Tibial artery (tissue), 4 donors: ENCODE results near the gene CNTRL.
"Not testable (repeated sequence)": the region's sequence is repeated elsewhere in the genome, so short reads cannot be mapped to it uniquely, and the experiment has no call there.

Source experiments
- DNase-seq, 2 donors: peaks; one replicate each; pipeline ENCODE4 v3.0.0-alpha.2; 2019
- H3K27ac ChIP-seq, 2 donors: fragments of 200-600 bp; sonication (generic) in 1 of 2; 1 replicate in 1 of 2; 2 replicates in 1 of 2; pipeline ENCODE4 v1.5.1; 2018 to 2019; ENCODE audit warnings: mild to moderate bottlenecking in 1 of 2
- H3K27me3 ChIP-seq, 2 donors: fragments of 200-600 bp; sonication (generic) in 1 of 2; one replicate each; pipeline versions ENCODE4 v1.5.1 to v1.6.0; 2016 to 2019
- H3K36me3 ChIP-seq, 3 donors: fragments of 200-600 bp; sonication (generic) in 2 of 3; one replicate each; pipeline ENCODE4 v1.5.1; 2016 to 2019; ENCODE audit warnings: mild to moderate bottlenecking in 2 of 3
- H3K4me1 ChIP-seq, 4 donors: fragments of 200-600 bp; sonication (generic) in 2 of 4; 1 replicate in 3 of 4; 2 replicates in 1 of 4; pipeline ENCODE4 v1.5.1; 2016 to 2019
- H3K4me3 ChIP-seq, 2 donors: fragments of 200-600 bp; sonication (generic) in 1 of 2; 1 replicate in 1 of 2; 2 replicates in 1 of 2; pipeline ENCODE4 v1.5.1; 2018 to 2019; ENCODE audit warnings: mild to moderate bottlenecking in 2 of 2
- H3K9me3 ChIP-seq, 3 donors: fragments of 200-600 bp; sonication (generic) in 1 of 3; one replicate each; pipeline ENCODE4 v1.5.1; 2016 to 2019
- intact Hi-C: fragments of 100-400 bp; cut with DNase I; formaldehyde crosslinking; loops from one replicate; pipeline ENCODE4 v1.15.0; 2023; ENCODE audit warnings: low total_unique reads
- TF ChIP-seq, protein P1 (sequence below), 2 experiments: fragments of 200-600 bp in 1 of 2; fragments of 450-650 bp in 1 of 2; IDR thresholded peaks; one replicate each; pipeline ENCODE4 v1.5.1; 2017 to 2019; ENCODE audit warnings: antibody characterized with exemption in 2 of 2, mild to moderate bottlenecking in 1 of 2, moderate library complexity in 1 of 2

The CNTRL gene, protein sequence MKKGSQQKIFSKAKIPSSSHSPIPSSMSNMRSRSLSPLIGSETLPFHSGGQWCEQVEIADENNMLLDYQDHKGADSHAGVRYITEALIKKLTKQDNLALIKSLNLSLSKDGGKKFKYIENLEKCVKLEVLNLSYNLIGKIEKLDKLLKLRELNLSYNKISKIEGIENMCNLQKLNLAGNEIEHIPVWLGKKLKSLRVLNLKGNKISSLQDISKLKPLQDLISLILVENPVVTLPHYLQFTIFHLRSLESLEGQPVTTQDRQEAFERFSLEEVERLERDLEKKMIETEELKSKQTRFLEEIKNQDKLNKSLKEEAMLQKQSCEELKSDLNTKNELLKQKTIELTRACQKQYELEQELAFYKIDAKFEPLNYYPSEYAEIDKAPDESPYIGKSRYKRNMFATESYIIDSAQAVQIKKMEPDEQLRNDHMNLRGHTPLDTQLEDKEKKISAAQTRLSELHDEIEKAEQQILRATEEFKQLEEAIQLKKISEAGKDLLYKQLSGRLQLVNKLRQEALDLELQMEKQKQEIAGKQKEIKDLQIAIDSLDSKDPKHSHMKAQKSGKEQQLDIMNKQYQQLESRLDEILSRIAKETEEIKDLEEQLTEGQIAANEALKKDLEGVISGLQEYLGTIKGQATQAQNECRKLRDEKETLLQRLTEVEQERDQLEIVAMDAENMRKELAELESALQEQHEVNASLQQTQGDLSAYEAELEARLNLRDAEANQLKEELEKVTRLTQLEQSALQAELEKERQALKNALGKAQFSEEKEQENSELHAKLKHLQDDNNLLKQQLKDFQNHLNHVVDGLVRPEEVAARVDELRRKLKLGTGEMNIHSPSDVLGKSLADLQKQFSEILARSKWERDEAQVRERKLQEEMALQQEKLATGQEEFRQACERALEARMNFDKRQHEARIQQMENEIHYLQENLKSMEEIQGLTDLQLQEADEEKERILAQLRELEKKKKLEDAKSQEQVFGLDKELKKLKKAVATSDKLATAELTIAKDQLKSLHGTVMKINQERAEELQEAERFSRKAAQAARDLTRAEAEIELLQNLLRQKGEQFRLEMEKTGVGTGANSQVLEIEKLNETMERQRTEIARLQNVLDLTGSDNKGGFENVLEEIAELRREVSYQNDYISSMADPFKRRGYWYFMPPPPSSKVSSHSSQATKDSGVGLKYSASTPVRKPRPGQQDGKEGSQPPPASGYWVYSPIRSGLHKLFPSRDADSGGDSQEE (N-terminal part only)

DNA sequence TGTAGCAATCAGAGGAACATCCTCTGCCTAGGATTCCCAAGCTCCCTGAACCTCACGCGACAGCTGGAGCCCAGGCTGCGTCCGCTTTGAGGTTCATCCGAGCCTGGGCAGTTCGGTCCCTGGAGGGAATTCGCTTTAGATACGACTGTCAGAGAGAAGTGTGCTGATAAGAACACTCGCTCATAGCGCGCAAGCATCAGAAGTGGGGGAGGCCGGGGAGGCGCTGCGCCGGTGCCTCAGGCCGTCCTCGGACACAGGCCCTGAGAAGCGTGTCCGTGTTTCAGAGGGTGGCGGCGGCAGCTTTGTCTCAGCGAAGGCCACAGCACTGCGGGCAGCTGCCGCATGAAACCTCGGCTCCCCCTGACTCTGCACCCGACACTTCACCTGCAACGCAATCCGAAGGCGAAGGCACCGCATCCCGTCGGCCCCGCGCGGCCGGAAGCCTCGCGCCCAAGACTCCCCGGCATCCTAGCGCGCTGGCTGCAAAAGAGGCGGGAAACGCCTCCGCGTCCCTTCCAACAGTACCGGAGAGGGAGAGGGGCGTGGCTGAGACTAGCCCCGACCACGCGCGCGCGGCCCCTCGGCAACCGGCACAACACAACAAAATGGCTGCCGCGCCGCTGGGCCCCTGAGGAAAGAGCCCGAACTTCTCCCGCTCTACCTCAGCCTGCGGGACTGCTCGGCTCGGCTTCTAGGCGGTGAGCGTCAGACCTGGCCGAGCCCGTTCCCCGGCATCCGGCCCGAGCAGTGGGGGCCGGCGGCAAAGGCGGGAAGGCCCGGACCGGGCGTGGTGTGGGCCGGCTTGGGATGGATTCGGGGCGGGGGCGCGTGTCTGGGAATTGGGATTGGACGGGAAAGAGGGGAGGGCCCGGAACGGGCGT is at the start of gene CNTRL:
Gene CNTRL (plus strand): TSS at position 586 of the 881 bp plus-strand sequence. CDS start 13,372 bp downstream, outside the sequence.
- Histone ChIP-seq H3K27me3 (no peaks in the 10 kb centered on the region), H3K36me3 (no peaks in the 10 kb centered on the region), H3K9me3 (no peaks in the 10 kb centered on the region), H3K4me3 (peak within 1 kb of the TSS; percentile 74 to 88), H3K4me1 (peaks cover 0 to 30% (median 21%) of the 10 kb centered on the region in 4 donors), H3K27ac (peak within 1 kb of the TSS; percentile 91 to 95)
- peak; percentile 95 to 96 for DNase-seq
- TF ChIP-seq, protein P1, sequence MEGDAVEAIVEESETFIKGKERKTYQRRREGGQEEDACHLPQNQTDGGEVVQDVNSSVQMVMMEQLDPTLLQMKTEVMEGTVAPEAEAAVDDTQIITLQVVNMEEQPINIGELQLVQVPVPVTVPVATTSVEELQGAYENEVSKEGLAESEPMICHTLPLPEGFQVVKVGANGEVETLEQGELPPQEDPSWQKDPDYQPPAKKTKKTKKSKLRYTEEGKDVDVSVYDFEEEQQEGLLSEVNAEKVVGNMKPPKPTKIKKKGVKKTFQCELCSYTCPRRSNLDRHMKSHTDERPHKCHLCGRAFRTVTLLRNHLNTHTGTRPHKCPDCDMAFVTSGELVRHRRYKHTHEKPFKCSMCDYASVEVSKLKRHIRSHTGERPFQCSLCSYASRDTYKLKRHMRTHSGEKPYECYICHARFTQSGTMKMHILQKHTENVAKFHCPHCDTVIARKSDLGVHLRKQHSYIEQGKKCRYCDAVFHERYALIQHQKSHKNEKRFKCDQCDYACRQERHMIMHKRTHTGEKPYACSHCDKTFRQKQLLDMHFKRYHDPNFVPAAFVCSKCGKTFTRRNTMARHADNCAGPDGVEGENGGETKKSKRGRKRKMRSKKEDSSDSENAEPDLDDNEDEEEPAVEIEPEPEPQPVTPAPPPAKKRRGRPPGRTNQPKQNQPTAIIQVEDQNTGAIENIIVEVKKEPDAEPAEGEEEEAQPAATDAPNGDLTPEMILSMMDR (IDR thresholded peaks at IDR 0.05), result no peak
- intact Hi-C loops, result loop anchor here (2.0 to 10.0 kb wide), 2 partner anchors 46 to 210 kb away; no protein-coding TSS in a partner anchor

DNA sequence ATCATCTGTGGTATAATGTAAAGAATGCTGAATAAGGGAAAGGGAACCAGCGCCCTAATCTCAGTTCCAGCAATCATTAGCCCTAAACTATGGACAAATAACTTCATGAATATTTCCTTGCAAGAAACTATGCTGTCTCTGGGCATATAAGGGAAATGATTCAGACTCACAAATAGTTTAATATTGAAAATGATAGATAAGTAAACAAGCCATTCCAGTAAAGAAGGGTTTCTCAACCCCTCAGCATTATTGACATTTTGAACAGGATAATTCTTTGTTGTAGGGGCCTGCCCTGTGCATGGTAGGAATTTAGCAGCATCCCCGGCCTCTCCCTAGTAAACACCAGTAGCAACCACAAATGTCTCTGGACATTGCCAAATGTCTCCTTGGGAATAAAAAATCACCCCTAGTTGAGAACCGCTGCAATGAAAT is 48.5 kb upstream of the CNTRL start:
- H3K27ac ChIP-seq, result no peak overlapping the region
- no peaks in the 10 kb centered on the region for H3K4me1 ChIP-seq
- TF ChIP-seq, protein P1 (IDR thresholded peaks at IDR 0.05), result no peak
- no peaks in the 10 kb centered on the region for H3K9me3 ChIP-seq
- peaks cover 4 to 16% (median 5%) of the 10 kb centered on the region in 3 donors for H3K36me3 ChIP-seq
- DNase-seq, result no peak
- intact Hi-C loops, result no loop called here
- H3K27me3 ChIP-seq, result no peaks in the 10 kb centered on the region
- no peak overlapping the region for H3K4me3 ChIP-seq

DNA sequence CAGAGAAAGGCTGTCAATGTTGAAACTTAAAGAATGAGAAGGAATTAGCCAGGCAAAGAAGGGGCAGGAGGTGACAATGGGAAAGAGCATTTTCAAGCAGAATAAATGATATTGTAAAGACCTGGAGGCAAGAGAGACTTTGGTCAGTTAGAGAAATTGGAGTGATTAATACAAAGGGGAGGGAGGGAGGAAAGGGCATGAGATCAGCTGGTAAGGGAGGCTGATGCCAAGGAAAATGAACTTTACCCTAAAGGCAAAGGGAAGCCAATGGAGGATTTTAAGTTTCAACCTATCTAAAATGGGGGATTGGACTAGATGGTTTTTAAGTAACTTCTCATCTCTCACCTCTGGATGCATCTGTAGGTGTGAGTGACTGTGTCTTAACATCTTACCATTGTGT is 48.0 kb upstream of the CNTRL start:
- DNase-seq, result no peak
- no peak overlapping the region for H3K27ac ChIP-seq
- intact Hi-C loops, result no loop called here
- no peaks in the 10 kb centered on the region for H3K4me1 ChIP-seq
- no peaks in the 10 kb centered on the region for H3K9me3 ChIP-seq
- peaks cover 4 to 18% (median 5%) of the 10 kb centered on the region in 3 donors for H3K36me3 ChIP-seq
- TF ChIP-seq, protein P1 (IDR thresholded peaks at IDR 0.05), result no peak
- no peaks in the 10 kb centered on the region for H3K27me3 ChIP-seq
- H3K4me3 ChIP-seq, result no peak overlapping the region

DNA sequence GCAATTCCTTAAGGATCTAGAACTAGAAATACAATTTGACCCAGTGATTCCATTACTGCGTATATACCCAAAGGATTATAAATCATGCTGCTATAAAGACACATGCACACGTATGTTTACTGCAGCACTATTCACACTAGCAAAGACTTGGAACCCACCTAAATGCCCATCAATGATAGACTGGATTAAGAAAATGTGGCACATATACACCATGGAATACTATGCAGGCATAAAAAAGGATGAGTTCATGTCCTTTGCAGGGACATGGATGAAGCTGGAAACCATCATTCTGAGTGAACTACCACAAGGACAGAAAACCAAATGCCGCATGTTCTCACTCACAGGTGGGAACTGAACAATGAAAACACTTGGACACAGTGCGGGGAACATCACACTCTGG is 46.5 kb upstream of the CNTRL start:
- intact Hi-C loops, H3K9me3 ChIP-seq, DNase-seq, H3K4me1 ChIP-seq, H3K27me3 ChIP-seq, H3K4me3 ChIP-seq, H3K27ac ChIP-seq: not testable (repeated sequence)
- peaks cover 4 to 21% (median 5%) of the 10 kb centered on the region in 3 donors for H3K36me3 ChIP-seq

DNA sequence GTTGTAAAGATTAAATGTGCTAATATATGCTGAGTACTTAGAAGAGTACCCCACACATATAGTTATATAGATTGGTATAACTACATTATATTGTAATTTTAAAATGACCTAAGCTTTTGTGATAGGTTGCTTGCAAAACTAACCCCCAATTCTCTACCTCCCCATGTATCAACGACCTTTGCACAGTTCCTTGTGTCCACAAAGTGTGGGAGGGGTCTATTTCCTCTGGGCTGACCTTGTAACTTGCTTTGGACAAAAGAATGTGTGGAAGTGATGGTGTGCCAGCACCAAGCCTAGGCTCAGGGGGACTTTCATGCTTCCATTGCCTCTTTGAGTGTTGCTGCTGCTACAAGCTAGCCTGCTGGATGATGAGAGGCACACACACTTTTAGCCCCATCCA is 45.3 kb upstream of the CNTRL start:
- Histone ChIP-seq H3K4me3 (no peak overlapping the region), H3K36me3 (peaks cover 4 to 26% (median 5%) of the 10 kb centered on the region in 3 donors), H3K27me3 (no peaks in the 10 kb centered on the region), H3K4me1 (no peaks in the 10 kb centered on the region), H3K9me3 (no peaks in the 10 kb centered on the region), H3K27ac (no peak overlapping the region)
- TF ChIP-seq, protein P1 (IDR thresholded peaks at IDR 0.05), result no peak
- intact Hi-C loops, result no loop called here
- no peak for DNase-seq
